Activated naive CD4-positive, alpha-beta T cell treated with anti-CD3 and anti-CD28 coated beads, Interleukin-2, amount 50 U/mL, for 24 hours (primary cell): ENCODE results near the gene SFXN2.
"Not testable (repeated sequence)": the region's sequence is repeated elsewhere in the genome, so short reads cannot be mapped to it uniquely, and the experiment has no call there.

Experiments
- H3K27ac Mint-ChIP-seq: one replicate; pipeline ENCODE4 v1.8.0; 2021; ENCODE audit warnings: mild to moderate bottlenecking, mixed read lengths
- H3K27me3 Mint-ChIP-seq: one replicate; pipeline ENCODE4 v1.8.0; 2021; ENCODE audit warnings: mixed read lengths
- H3K36me3 Mint-ChIP-seq: one replicate; pipeline ENCODE4 v1.8.0; 2021; ENCODE audit warnings: mixed read lengths
- H3K4me1 Mint-ChIP-seq: one replicate; pipeline ENCODE4 v1.8.0; 2021; ENCODE audit warnings: mixed read lengths
- H3K4me3 Mint-ChIP-seq: one replicate; pipeline ENCODE4 v1.8.0; 2021; ENCODE audit warnings: mild to moderate bottlenecking, mixed read lengths
- H3K9me3 Mint-ChIP-seq: one replicate; pipeline ENCODE4 v1.8.0; 2021; ENCODE audit warnings: mixed read lengths

SFXN2 gene

DNA sequence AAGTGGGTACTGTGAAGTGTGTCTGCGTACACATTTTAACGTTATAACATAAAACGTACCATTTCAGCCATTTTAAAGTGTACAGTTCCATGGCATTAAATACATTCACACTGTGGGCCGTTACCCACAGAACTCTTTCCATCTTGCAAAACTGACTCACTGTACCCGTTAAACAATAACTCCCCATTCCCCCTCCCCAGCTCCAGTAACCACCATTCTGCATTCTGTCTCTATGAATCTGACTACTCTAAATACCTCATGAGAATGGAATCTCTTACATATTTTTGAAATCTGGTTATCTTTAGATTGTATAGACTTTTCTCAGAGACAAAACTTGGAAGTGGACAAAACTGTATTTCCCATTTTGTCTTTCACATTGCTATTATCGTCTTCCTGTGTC is 9.5 kb upstream of the SFXN2 start:
- Mint-ChIP-seq H3K27ac (no peak overlapping the region), H3K4me3 (no peak overlapping the region)

DNA sequence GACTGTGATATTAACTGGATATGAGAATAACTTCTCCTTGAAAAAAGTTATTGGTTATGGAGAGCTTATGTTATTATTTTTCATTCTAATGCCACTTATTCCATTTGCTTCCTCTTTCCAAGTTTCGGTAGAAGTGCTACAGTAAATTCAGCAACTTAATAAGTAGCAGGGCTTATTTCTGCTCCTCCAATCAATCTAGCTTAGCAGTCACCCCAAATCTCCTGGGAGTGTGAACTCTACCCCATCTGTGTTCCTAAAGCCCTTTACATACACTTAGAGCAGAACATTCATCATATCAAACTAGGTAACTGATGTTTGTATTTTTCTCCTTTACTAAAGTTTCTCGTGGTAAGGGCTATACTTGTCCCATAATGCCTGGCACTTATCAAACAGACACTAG is 8.9 kb upstream of the SFXN2 start:
- Mint-ChIP-seq H3K27me3 (no peaks in the 10 kb centered on the region), H3K4me3 (no peak overlapping the region), H3K9me3 (no peaks in the 10 kb centered on the region), H3K27ac (no peak overlapping the region), H3K4me1 (peaks cover 13% of the 10 kb centered on the region), H3K36me3 (peaks cover 4% of the 10 kb centered on the region)

More for the DNA sequence above, 9.5 kb upstream of the SFXN2 start:
- Mint-ChIP-seq H3K4me1 (peaks cover 13% of the 10 kb centered on the region), H3K9me3 (no peaks in the 10 kb centered on the region), H3K27me3 (no peaks in the 10 kb centered on the region), H3K36me3 (peaks cover 4% of the 10 kb centered on the region)

GRCh38 chr10:102710609-102711008 is 3.8 kb upstream of the SFXN2 start:
- no peak overlapping the region for H3K27ac Mint-ChIP-seq
- no peaks in the 10 kb centered on the region for H3K9me3 Mint-ChIP-seq
- no peaks in the 10 kb centered on the region for H3K36me3 Mint-ChIP-seq
- H3K27me3 Mint-ChIP-seq: no peaks in the 10 kb centered on the region
- H3K4me3 Mint-ChIP-seq: no peak overlapping the region
- H3K4me1 Mint-ChIP-seq: peaks cover 21% of the 10 kb centered on the region

DNA sequence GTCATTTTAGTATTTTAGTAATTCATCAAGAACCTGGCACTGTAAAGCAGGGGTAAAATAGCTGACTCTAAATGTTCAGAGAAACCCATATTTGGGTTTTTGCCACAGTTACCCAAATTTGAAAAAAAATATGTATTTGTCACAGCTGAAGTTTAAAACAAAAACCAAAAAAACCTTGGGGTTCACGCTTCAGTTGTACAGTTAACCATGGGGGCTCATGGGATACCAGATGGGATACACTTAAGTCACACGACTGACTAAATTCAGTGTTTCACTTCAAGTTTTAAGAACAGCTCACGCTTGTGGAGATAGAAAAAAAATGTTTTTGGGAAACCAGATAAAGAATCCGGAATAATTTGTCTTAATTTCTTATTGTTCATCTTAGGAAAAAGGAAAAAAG is 2.3 kb upstream of the SFXN2 start:
- no peaks in the 10 kb centered on the region for H3K9me3 Mint-ChIP-seq
- peaks cover 35% of the 10 kb centered on the region for H3K4me1 Mint-ChIP-seq
- peaks cover 2% of the 10 kb centered on the region for H3K36me3 Mint-ChIP-seq
- H3K4me3 Mint-ChIP-seq: no peak overlapping the region
- no peak overlapping the region for H3K27ac Mint-ChIP-seq
- H3K27me3 Mint-ChIP-seq: no peaks in the 10 kb centered on the region

- Mint-ChIP-seq H3K9me3 (no peaks in the 10 kb centered on the region), H3K36me3 (peaks cover 7% of the 10 kb centered on the region), H3K4me1 (peaks cover 39% of the 10 kb centered on the region), H3K27me3 (no peaks in the 10 kb centered on the region), H3K4me3 (peak overlapping the region; percentile 93), H3K27ac (peak overlapping the region; percentile 93)
Measured at GRCh38 chr10:102712843-102713538, 1.4 kb upstream of the SFXN2 start.

GRCh38 chr10:102713539-102713813 is 960 bp upstream of the SFXN2 start:
- Mint-ChIP-seq H3K27ac (peak overlapping the region; percentile 93), H3K4me1 (peaks cover 43% of the 10 kb centered on the region), H3K9me3 (no peaks in the 10 kb centered on the region), H3K4me3 (peak overlapping the region; percentile 93), H3K27me3 (no peaks in the 10 kb centered on the region), H3K36me3 (peaks cover 7% of the 10 kb centered on the region)

DNA sequence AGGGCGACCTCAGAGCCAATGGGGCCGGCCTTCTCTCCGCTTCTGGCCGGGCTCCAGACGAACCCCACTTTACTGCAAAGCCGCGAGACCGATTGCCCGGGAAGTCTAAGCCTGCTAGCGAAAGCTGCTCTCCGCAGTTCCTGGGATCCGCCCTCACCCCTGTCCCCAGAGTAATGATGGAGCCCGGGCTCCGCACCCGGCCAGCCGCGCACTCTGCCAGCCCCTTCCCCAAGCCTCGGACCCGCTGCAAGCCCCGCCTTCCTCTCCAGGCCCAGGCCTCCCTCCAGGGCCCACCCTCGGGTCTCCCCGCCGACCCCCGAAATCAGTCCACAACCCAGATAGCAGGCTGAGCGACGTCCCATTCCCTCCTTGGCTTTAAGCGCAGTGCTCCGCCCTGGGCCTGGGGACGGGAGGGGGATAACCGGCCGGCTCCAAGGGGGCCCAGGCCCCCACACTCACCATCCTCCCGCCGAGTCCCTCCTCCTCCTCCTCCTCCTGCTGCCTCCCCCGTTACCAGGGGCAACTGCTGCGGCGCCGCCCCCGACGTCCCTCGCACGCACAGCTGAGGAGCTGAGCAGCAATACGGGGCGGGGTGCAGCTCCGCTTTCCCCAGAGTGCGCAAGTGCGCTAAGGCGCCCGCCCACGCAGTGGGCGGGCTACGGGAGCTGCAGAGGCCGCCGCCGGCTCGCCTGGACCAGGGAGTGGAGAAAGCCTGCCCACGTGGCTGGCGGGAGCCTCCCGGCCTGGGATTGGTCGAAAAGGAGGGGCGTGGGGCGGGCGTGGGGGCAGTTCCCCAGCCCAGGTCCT is 419 bp upstream of the SFXN2 start, which contains the start of gene ARL3:
Gene ARL3, minus strand, starts transcription at position 584 of the 807 bp plus-strand sequence. Its CDS starts 122 bp downstream, at position 462.
- peak within 1 kb of the TSS; percentile 93 for H3K4me3 Mint-ChIP-seq
- H3K36me3 Mint-ChIP-seq: peaks cover 7% of the 10 kb centered on the region
- H3K27ac Mint-ChIP-seq: peak within 1 kb of the TSS; percentile 93
- no peaks in the 10 kb centered on the region for H3K27me3 Mint-ChIP-seq
- peaks cover 47% of the 10 kb centered on the region for H3K4me1 Mint-ChIP-seq
- no peaks in the 10 kb centered on the region for H3K9me3 Mint-ChIP-seq

- peaks cover 57% of the 10 kb centered on the region for H3K4me1 Mint-ChIP-seq
- peak overlapping the region; percentile 23 for H3K27ac Mint-ChIP-seq
- peak overlapping the region; percentile 67 for H3K4me3 Mint-ChIP-seq
- H3K36me3 Mint-ChIP-seq: peaks cover 7% of the 10 kb centered on the region
- no peaks in the 10 kb centered on the region for H3K27me3 Mint-ChIP-seq
- no peaks in the 10 kb centered on the region for H3K9me3 Mint-ChIP-seq
Measured at GRCh38 chr10:102715880-102716279, 1.4 kb downstream of the SFXN2 start.

DNA sequence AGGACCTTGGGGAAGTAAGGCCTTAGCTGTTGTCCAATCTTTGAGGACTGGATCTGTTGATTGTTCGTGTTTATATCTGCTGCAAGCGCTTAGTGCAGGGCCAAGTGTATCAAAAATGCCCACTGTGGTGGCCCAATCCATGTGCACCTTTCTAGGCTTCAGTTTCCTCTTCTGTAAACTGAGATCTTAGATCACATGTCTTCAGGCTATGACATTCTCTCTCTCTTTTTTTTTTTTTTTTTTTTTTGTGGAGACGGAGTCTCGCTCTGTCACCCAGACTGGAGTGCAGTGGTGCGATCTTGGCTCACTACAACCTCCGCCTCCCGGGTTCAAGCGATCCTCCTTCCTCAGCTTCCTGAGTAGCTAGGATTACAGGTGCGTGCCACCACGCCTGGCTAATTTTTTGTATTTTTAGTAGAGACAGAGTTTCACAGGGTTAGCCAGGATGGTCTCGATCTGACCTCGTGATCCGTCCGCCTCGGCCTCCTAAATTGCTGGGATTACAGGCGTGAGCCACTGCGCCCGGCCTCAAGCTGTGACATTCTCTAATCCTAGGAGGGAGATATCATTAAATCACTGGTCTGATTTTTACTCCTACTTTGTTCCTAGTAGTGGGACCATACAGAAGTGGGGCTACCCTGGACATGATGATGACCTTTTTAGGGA is 2.6 kb downstream of the SFXN2 start:
- peaks cover 61% of the 10 kb centered on the region for H3K4me1 Mint-ChIP-seq
- not testable (repeated sequence) for H3K27me3 Mint-ChIP-seq, H3K9me3 Mint-ChIP-seq, H3K27ac Mint-ChIP-seq, H3K36me3 Mint-ChIP-seq
- peak overlapping the region; percentile 23 for H3K4me3 Mint-ChIP-seq

- no peak overlapping the region for H3K27ac Mint-ChIP-seq
- peaks cover 9% of the 10 kb centered on the region for H3K36me3 Mint-ChIP-seq
- H3K4me1 Mint-ChIP-seq: peaks cover 57% of the 10 kb centered on the region
- H3K9me3 Mint-ChIP-seq: no peaks in the 10 kb centered on the region
- H3K4me3 Mint-ChIP-seq: no peak overlapping the region
- H3K27me3 Mint-ChIP-seq: no peaks in the 10 kb centered on the region
Measured at GRCh38 chr10:102718220-102718619, 3.8 kb downstream of the SFXN2 start.

- no peaks in the 10 kb centered on the region for H3K9me3 Mint-ChIP-seq
- peaks cover 52% of the 10 kb centered on the region for H3K4me1 Mint-ChIP-seq
- H3K4me3 Mint-ChIP-seq: no peak overlapping the region
- H3K36me3 Mint-ChIP-seq: peaks cover 17% of the 10 kb centered on the region
- H3K27me3 Mint-ChIP-seq: no peaks in the 10 kb centered on the region
- H3K27ac Mint-ChIP-seq: no peak overlapping the region
Measured at GRCh38 chr10:102720337-102720736, 5.9 kb downstream of the SFXN2 start.

GRCh38 chr10:102720775-102721301 is 6.4 kb downstream of the SFXN2 start:
- H3K4me1 Mint-ChIP-seq: peaks cover 47% of the 10 kb centered on the region
- H3K27ac Mint-ChIP-seq: no peak overlapping the region
- peaks cover 17% of the 10 kb centered on the region for H3K36me3 Mint-ChIP-seq
- H3K27me3 Mint-ChIP-seq: no peaks in the 10 kb centered on the region
- H3K9me3 Mint-ChIP-seq: no peaks in the 10 kb centered on the region
- H3K4me3 Mint-ChIP-seq: no peak overlapping the region

GRCh38 chr10:102721954-102722353 is 7.5 kb downstream of the SFXN2 start:
- H3K9me3 Mint-ChIP-seq: no peaks in the 10 kb centered on the region
- H3K4me3 Mint-ChIP-seq: no peak overlapping the region
- peaks cover 36% of the 10 kb centered on the region for H3K4me1 Mint-ChIP-seq
- H3K27ac Mint-ChIP-seq: no peak overlapping the region
- no peaks in the 10 kb centered on the region for H3K27me3 Mint-ChIP-seq
- peaks cover 15% of the 10 kb centered on the region for H3K36me3 Mint-ChIP-seq

GRCh38 chr10:102723989-102724388 is 9.6 kb downstream of the SFXN2 start:
- Mint-ChIP-seq H3K4me3 (no peak overlapping the region), H3K4me1 (peaks cover 18% of the 10 kb centered on the region), H3K36me3 (peaks cover 12% of the 10 kb centered on the region), H3K27ac (no peak overlapping the region), H3K9me3 (no peaks in the 10 kb centered on the region), H3K27me3 (no peaks in the 10 kb centered on the region)

DNA sequence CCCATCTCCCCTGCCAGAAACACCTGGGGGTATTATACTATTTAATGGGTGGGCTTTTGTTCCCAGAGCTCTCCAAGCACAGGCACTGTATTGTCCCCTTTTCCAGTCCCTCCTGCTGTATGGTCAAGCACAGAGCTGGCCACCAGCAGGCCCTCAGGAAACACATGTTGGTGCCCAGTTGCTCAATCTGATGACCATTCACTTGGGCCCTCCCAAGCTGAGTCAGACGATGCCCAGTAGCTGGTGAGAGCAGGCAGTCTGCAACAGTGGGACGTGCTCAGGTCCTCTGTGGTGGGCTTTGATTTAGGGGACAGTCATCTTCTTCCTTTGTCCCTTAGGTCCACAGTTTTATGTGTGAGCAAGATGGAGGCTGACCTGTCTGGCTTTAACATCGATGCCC is 11.8 kb downstream of the SFXN2 start:
- H3K4me1 Mint-ChIP-seq: peaks cover 12% of the 10 kb centered on the region
- no peaks in the 10 kb centered on the region for H3K27me3 Mint-ChIP-seq
- no peaks in the 10 kb centered on the region for H3K9me3 Mint-ChIP-seq
- no peak overlapping the region for H3K4me3 Mint-ChIP-seq
- no peak overlapping the region for H3K27ac Mint-ChIP-seq
- peaks cover 12% of the 10 kb centered on the region for H3K36me3 Mint-ChIP-seq
